HepG2 (cell line): ENCODE data around the gene LDB2.

Source experiments
- NONO ChIP-seq, 2 experiments: fragments of 450-650 bp in 1 of 2; sonication (generic) in 1 of 2; formaldehyde crosslinking in 1 of 2; IDR thresholded peaks in 1 of 2; conservative IDR thresholded peaks in 1 of 2; 2 replicates each; pipeline versions ENCODE4 v1.6.1 to v1.8.0; 2017 to 2022; ENCODE audit warnings: mild to moderate bottlenecking in 1 of 2, missing genetic modification reagents in 1 of 2, moderate library complexity in 1 of 2
- PRPF4 ChIP-seq: fragments of 200-400 bp; formaldehyde crosslinking; IDR thresholded peaks from 2 replicates; pipeline ENCODE4 v1.6.1; 2016; ENCODE audit warnings: low read length, low read depth; ENCODE audit not compliant: poor library complexity, severe bottlenecking
- ZBTB7A ChIP-seq: sonication (generic); formaldehyde crosslinking; IDR thresholded peaks from 2 replicates; pipeline ENCODE4 v1.8.0; 2022; ENCODE audit warnings: mild to moderate bottlenecking, missing genetic modification reagents
- TF ChIP-seq, protein P1 (sequence below): sonication (generic); formaldehyde crosslinking; IDR thresholded peaks from 2 replicates; pipeline ENCODE4 v1.5.0; 2020; ENCODE audit warnings: mild to moderate bottlenecking, missing genetic modification reagents, moderate library complexity

DNA sequence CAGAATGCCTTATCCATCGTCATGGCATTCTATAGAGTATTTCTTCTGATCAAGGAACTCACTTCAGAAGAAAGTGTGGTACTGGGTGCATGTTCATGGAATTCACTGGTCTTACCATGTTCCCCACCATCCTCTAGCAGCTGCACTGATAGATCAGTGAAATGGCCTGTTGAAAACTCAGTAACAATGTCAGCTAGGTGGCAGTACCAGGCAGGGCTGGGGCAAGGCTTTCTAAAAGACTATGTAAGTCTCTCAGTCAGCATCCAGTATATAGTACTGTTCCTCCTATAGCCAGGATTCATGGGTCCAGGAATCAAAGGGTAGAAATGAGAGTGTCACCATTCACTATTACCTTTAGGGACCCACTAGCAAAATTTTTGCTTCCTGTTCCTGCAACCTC, 15.8 kb upstream of the LDB2 start:
- no peak for TF ChIP-seq NONO (IDR thresholded peaks at IDR 0.05)
- no peak for TF ChIP-seq NONO (CRISPR knock-in tag; conservative IDR thresholded peaks at IDR 0.05)
- no peak for TF ChIP-seq PRPF4
- TF ChIP-seq, protein P1, sequence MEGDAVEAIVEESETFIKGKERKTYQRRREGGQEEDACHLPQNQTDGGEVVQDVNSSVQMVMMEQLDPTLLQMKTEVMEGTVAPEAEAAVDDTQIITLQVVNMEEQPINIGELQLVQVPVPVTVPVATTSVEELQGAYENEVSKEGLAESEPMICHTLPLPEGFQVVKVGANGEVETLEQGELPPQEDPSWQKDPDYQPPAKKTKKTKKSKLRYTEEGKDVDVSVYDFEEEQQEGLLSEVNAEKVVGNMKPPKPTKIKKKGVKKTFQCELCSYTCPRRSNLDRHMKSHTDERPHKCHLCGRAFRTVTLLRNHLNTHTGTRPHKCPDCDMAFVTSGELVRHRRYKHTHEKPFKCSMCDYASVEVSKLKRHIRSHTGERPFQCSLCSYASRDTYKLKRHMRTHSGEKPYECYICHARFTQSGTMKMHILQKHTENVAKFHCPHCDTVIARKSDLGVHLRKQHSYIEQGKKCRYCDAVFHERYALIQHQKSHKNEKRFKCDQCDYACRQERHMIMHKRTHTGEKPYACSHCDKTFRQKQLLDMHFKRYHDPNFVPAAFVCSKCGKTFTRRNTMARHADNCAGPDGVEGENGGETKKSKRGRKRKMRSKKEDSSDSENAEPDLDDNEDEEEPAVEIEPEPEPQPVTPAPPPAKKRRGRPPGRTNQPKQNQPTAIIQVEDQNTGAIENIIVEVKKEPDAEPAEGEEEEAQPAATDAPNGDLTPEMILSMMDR (CRISPR knock-in tag): no peak
- no peak for TF ChIP-seq ZBTB7A (CRISPR knock-in tag)
